SK-N-SH (cell line): ENCODE data around the gene EEF1G. TPM values are rescaled to one million over a fixed set of nuclear protein-coding genes. Genes with fewer than 3 reads are reported as not detected.
A peak's percentile ranks its signal among the peaks of the same experiment; 100 is the strongest.

Source experiments
- CTCF ChIA-PET: fragments of 300-600, 350-600 bp; formaldehyde crosslinking; extraction: SDS; loops from one replicate; lab custom pipeline; 2021; lab: Yijun Ruan, JAX
- POLR2A ChIA-PET: fragments of 350-600 bp; sonication (Branson Sonifier 250); formaldehyde crosslinking; extraction: SDS; loops from one replicate; lab custom pipeline; 2020; ENCODE audit warnings: antibody characterized with exemption, inconsistent platforms; lab: Yijun Ruan, JAX
- DNase-seq: peaks from one replicate; pipeline ENCODE4 v3.0.0; 2012
- H2AFZ ChIP-seq: fragments of 200-600 bp; sonication (generic); 2 replicates; pipeline ENCODE4 v1.8.1; 2016; ENCODE audit warnings: antibody characterized with exemption, mild to moderate bottlenecking, low read depth
- H3F3A ChIP-seq: fragments of 200-600 bp; sonication (generic); replicated peaks from 2 replicates; pipeline ENCODE3; 2016; ENCODE audit warnings: antibody characterized with exemption, mild to moderate bottlenecking; ENCODE audit not compliant: insufficient read depth
- H3K27ac ChIP-seq, 2 experiments: fragments of 200-500 bp in 1 of 2; fragments of 200-600 bp in 1 of 2; sonication (Bioruptor generic) in 1 of 2; sonication (generic), shearing (Covaris generic) in 1 of 2; 2 replicates each; pipeline versions ENCODE4 v1.5.1 to v1.6.1; 2014 to 2016; ENCODE audit warnings: low read depth in 2 of 2, inconsistent platforms in 1 of 2, low read length in 1 of 2, mild to moderate bottlenecking in 1 of 2, mixed read lengths in 1 of 2
- H3K27me3 ChIP-seq: fragments of 200-600 bp; sonication (generic), shearing (Covaris generic); 2 replicates; pipeline ENCODE4 v1.6.1; 2016; ENCODE audit warnings: mixed run types; ENCODE audit not compliant: insufficient read depth
- H3K36me3 ChIP-seq, 2 experiments: fragments of 200-500 bp in 1 of 2; fragments of 200-600 bp in 1 of 2; sonication (Bioruptor generic) in 1 of 2; sonication (generic) in 1 of 2; replicated peaks in 1 of 2; 2 replicates each; pipeline versions ENCODE3 to v1.5.1; 2014 to 2016; ENCODE audit warnings: low read length in 1 of 2, mild to moderate bottlenecking in 1 of 2; ENCODE audit not compliant: insufficient read depth in 2 of 2, control insufficient read depth in 1 of 2
- H3K4me1 ChIP-seq, 2 experiments: fragments of 200-500 bp in 1 of 2; fragments of 200-600 bp in 1 of 2; sonication (Bioruptor generic) in 1 of 2; sonication (generic), shearing (Covaris generic) in 1 of 2; 2 replicates each; pipeline versions ENCODE4 v1.5.1 to v1.6.1; 2014 to 2016; ENCODE audit warnings: low read depth in 1 of 2, low read length in 1 of 2, mixed run types in 1 of 2; ENCODE audit not compliant: insufficient read depth in 2 of 2, control insufficient read depth in 1 of 2
- H3K4me2 ChIP-seq: fragments of 200-600 bp; sonication (generic), shearing (Covaris generic); 2 replicates; pipeline ENCODE4 v1.6.1; 2017; ENCODE audit warnings: mixed run types
- H3K4me3 ChIP-seq, 2 experiments: fragments of 200-500 bp in 1 of 2; fragments of 200-600 bp in 1 of 2; sonication (Bioruptor generic) in 1 of 2; sonication (generic), shearing (Covaris generic) in 1 of 2; 2 replicates each; pipeline versions ENCODE4 v1.5.1 to v1.8.1; 2014 to 2016; ENCODE audit warnings: low read depth in 2 of 2, inconsistent platforms in 1 of 2, low read length in 1 of 2, mild to moderate bottlenecking in 1 of 2, mixed read lengths in 1 of 2, moderate library complexity in 1 of 2
- H3K79me2 ChIP-seq: fragments of 200-600 bp; sonication (generic); 2 replicates; pipeline ENCODE4 v1.8.1; 2017; ENCODE audit warnings: mild to moderate bottlenecking; ENCODE audit not compliant: insufficient read depth
- H3K9ac ChIP-seq: fragments of 200-600 bp; sonication (generic); 2 replicates; pipeline ENCODE4 v1.6.1; 2017; ENCODE audit warnings: mixed run types
- H3K9me2 ChIP-seq: fragments of 200-600 bp; sonication (generic); 2 replicates; pipeline ENCODE4 v1.6.1; 2017; ENCODE audit warnings: mixed run types
- H3K9me3 ChIP-seq: fragments of 200-600 bp; sonication (generic); 2 replicates; pipeline ENCODE4 v1.6.1; 2017; ENCODE audit warnings: mixed run types, mild to moderate bottlenecking, moderate library complexity
- H4K20me1 ChIP-seq: fragments of 200-600 bp; sonication (generic); 2 replicates; pipeline ENCODE4 v1.6.1; 2017; ENCODE audit warnings: mild to moderate bottlenecking, mixed run types; ENCODE audit not compliant: insufficient read depth
- ELF1 ChIP-seq: IDR thresholded peaks from 2 replicates; pipeline ENCODE4 v1.4.0; 2012
- FOSL2 ChIP-seq: IDR thresholded peaks from 2 replicates; pipeline ENCODE4 v1.4.0; 2012; ENCODE audit warnings: low read depth, mild to moderate bottlenecking, moderate library complexity, borderline replicate concordance
- FOXM1 ChIP-seq: IDR thresholded peaks from 2 replicates; pipeline ENCODE4 v1.4.0; 2012; ENCODE audit warnings: low read depth, mild to moderate bottlenecking
- JUND ChIP-seq: IDR thresholded peaks from 2 replicates; pipeline ENCODE4 v1.4.0; 2012
- MXI1 ChIP-seq: IDR thresholded peaks from 2 replicates; pipeline ENCODE4 v1.6.1; 2012; ENCODE audit warnings: mild to moderate bottlenecking, low read depth, low read length, improper control_type of control experiment
- NRF1 ChIP-seq: IDR thresholded peaks from 2 replicates; pipeline ENCODE4 v1.6.1; 2012; ENCODE audit warnings: low read depth, mild to moderate bottlenecking, low read length
- RAD21 ChIP-seq: IDR thresholded peaks from 2 replicates; pipeline ENCODE4 v1.6.1; 2012; ENCODE audit warnings: mild to moderate bottlenecking, low read length
- SIN3A ChIP-seq: IDR thresholded peaks from 2 replicates; pipeline ENCODE4 v1.6.1; 2012; ENCODE audit warnings: low read depth, mild to moderate bottlenecking, low read length, moderate library complexity, borderline replicate concordance
- SMC3 ChIP-seq: IDR thresholded peaks from 2 replicates; pipeline ENCODE4 v1.6.1; 2012; ENCODE audit warnings: low read depth, low read length, improper control_type of control experiment
- TAF1 ChIP-seq: IDR thresholded peaks from 2 replicates; pipeline ENCODE4 v1.6.1; 2012; ENCODE audit warnings: low read depth, mild to moderate bottlenecking, low read length, moderate library complexity, borderline replicate concordance
- TCF12 ChIP-seq: IDR thresholded peaks from 2 replicates; pipeline ENCODE4 v1.4.0; 2012
- TEAD4 ChIP-seq: IDR thresholded peaks from 2 replicates; pipeline ENCODE4 v1.4.0; 2012; ENCODE audit warnings: mild to moderate bottlenecking, borderline replicate concordance; ENCODE audit not compliant: insufficient read depth
- WGBS: methylation state at CpG from one replicate; pipeline ENCODE4 v1.1.6; 2017; ENCODE audit warnings: low lambda C conversion rate; 5-methylcytosine and 5-hydroxymethylcytosine counted together
- polyA plus RNA-seq, 3 experiments: library from polyadenylated mRNA; depleted of rRNA; stranded (reverse); fragments of >200 nt; gene quantifications; 2 replicates each; pipeline ENCODE4 v1.2.3, GENCODE V29; 2012
- TF ChIP-seq, protein P1 (sequence below): IDR thresholded peaks from 2 replicates; pipeline ENCODE4 v1.4.0; 2012; ENCODE audit warnings: low read depth
- TF ChIP-seq, protein P2 (sequence below): fragments of 150-350 bp; IDR thresholded peaks from 2 replicates; pipeline ENCODE4 v1.6.1; 2016; ENCODE audit warnings: mild to moderate bottlenecking, low read depth, low read length

EEF1G gene
- polyA plus RNA-seq, 1 of the 3 experiments (the other 2 are of a cell fraction), result 1,853 TPM

DNA sequence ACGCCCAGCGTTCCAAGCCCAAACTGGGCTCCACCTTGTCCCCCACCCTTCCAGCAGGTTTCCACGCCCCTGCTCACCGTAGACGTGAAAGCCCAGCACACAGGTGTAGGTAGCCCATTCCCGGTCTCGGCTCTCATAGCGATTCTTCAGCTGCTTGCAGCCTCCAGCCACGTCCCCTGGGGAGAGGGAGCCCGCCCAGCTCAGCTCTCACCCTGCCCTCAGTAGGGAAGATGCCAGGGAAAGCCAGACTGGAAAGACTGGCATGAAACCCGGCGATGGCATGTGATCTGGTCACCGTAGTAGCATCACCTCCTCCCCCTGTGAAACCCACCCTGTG, 29.3 kb upstream of the EEF1G start:
- POLR2A ChIA-PET, result interaction anchor here (4.2 kb wide), 1 partner anchor 12 kb away, joined by 59 read pairs; the partner anchor contains the start of gene TUT1
- H3K4me3 ChIP-seq, result no peak overlapping the region
- H3F3A ChIP-seq, result peaks cover 9% of the 10 kb centered on the region
- no peak overlapping the region for H3K4me2 ChIP-seq
- 97% methylated on average over 5 of the region's 13 CpGs for WGBS
- CTCF ChIA-PET, result interaction anchor here (1.9 kb wide), 1 partner anchor 9 kb away, joined by 18 read pairs; the partner anchor contains the start of gene EML3
- H3K9ac ChIP-seq, result no peak overlapping the region
- DNase-seq, result no peak
- no peak overlapping the region for H3K27ac ChIP-seq
- H3K9me3 ChIP-seq, result no peaks in the 10 kb centered on the region
- peaks cover 35% of the 10 kb centered on the region for H3K79me2 ChIP-seq
- H3K9me2 ChIP-seq, result no peaks in the 10 kb centered on the region
- H4K20me1 ChIP-seq, result no peaks in the 10 kb centered on the region
- peaks cover 12 to 23% of the 10 kb centered on the region in 2 experiments; a peak in 3 of 4 replicates for H3K4me1 ChIP-seq
- TF ChIP-seq ELF1, result no peak
- TF ChIP-seq TCF12, result no peak
- TF ChIP-seq SMC3, result no peak
- no peak for TF ChIP-seq SIN3A
- no peak for TF ChIP-seq NRF1
- TF ChIP-seq, protein P1, sequence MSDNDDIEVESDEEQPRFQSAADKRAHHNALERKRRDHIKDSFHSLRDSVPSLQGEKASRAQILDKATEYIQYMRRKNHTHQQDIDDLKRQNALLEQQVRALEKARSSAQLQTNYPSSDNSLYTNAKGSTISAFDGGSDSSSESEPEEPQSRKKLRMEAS, result no peak
- TF ChIP-seq FOSL2, result no peak
- TF ChIP-seq, protein P2, sequence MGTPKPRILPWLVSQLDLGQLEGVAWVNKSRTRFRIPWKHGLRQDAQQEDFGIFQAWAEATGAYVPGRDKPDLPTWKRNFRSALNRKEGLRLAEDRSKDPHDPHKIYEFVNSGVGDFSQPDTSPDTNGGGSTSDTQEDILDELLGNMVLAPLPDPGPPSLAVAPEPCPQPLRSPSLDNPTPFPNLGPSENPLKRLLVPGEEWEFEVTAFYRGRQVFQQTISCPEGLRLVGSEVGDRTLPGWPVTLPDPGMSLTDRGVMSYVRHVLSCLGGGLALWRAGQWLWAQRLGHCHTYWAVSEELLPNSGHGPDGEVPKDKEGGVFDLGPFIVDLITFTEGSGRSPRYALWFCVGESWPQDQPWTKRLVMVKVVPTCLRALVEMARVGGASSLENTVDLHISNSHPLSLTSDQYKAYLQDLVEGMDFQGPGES, result no peak
- TF ChIP-seq FOXM1, result no peak
- TF ChIP-seq TAF1, result no peak
- H2AFZ ChIP-seq, result no peak overlapping the region
- peaks cover 21 to 24% of the 10 kb centered on the region in 2 experiments for H3K36me3 ChIP-seq
- H3K27me3 ChIP-seq, result no peaks in the 10 kb centered on the region

DNA sequence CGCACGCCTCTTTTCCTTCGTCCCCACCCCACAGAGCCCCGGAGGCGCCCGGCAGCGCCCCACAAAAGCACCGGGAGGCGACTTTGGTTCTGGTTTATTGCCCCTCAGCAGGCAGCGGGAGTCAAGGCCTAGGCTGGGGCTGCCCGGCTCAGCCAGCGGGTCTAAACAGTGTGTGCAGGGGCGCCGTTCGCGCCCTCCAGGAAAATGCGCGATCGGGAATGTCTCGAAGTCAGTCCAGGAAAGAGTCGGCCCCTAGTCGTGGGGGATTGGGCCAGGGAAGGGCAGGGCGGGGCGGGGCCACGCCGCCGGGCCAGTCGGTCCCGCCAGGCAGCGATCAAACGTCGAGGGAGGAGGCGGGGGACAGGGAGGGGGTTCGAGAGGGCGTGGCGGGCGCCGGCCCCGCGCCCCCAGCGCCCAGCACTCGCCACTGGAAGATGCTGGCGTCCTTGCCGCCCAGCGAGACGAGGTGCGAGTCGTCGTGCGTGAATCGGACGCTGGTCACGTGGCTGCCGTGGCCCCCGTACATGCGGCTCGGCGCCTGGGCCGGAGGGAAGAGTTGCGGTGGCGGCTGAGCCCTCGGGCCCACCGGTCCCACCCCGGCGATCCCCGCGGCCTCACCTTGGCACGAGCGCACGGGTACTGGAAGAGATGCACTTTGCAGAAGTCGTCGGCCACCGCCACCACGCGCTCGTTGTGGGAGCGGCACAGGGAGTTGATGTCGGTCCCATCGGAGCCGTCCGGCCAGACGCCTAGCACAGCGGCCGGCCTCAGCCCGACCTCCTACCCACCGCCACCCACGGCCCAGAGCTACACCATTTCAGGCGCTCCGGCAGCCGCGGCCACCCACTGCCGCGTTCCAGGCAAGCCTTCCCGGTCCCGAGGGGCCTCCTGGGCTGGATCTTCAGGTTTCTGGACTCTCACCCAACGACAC, 28.7 kb upstream of the EEF1G start:
- H3K9me3 ChIP-seq, result no peaks in the 10 kb centered on the region
- ChIA-PET CTCF (interaction anchor here (1.9 to 3.2 kb wide), 3 partner anchors 10 kb away, joined by 11 to 23 read pairs (median 18); partner anchors contain the start of genes EML3, ROM1 and TUT1), POLR2A (interaction anchor here (0.6 to 4.2 kb wide), 12 partner anchors 8 to 239 kb away, joined by 3 to 59 read pairs (median 5); partner anchors contain the start of genes B3GAT3, C11orf98, CSKMT and EEF1G)
- H4K20me1 ChIP-seq, result no peaks in the 10 kb centered on the region
- H3K4me2 ChIP-seq, result peak overlapping the region; percentile 95; the same call in 1 of the 2 replicates
- DNase-seq, result peak; percentile 87
- WGBS, result 68% methylated on average over 70 of the region's 96 CpGs
- H3K4me3 ChIP-seq, result peak overlapping the region; percentile 70 to 96; a peak in 3 of 4 replicates
- H3K9ac ChIP-seq, result peak overlapping the region; percentile 59; the same call in 1 of the 2 replicates
- H3K27me3 ChIP-seq, result no peaks in the 10 kb centered on the region
- no peaks in the 10 kb centered on the region for H3K9me2 ChIP-seq
- peak overlapping the region; percentile 75; the same call in 1 of the 2 replicates for H2AFZ ChIP-seq
- H3K4me1 ChIP-seq, result peaks cover 12 to 23% of the 10 kb centered on the region in 2 experiments; a peak in 3 of 4 replicates
- peak overlapping the region; percentile 82 to 87; a peak in 3 of 4 replicates for H3K27ac ChIP-seq
- H3K36me3 ChIP-seq, result peaks cover 27 to 29% of the 10 kb centered on the region in 2 experiments
- no peak for TF ChIP-seq JUND
- TF ChIP-seq TEAD4, result no peak
- TF ChIP-seq SMC3, result no peak
- TF ChIP-seq MXI1, result 0 out of 2 replicates have a peak, but pooled peaks have one; percentile 16
- no peak for TF ChIP-seq TCF12
- TF ChIP-seq RAD21, result no peak
- H3K79me2 ChIP-seq, result peaks cover 41% of the 10 kb centered on the region
- H3F3A ChIP-seq, result peaks cover 11% of the 10 kb centered on the region
